GM19463 (cell line): Measurements from ENCODE around the gene WNT6.

Experiments
- ATAC-seq: cut with Tn5 transposase; IDR thresholded peaks from one replicate; pipeline ENCODE4 v1.9.1; 2021; ENCODE audit warnings: mild to moderate bottlenecking, moderate library complexity; ENCODE audit not compliant: unreplicated experiment

The WNT6 gene

GRCh38 chr2:218876562-218877219, 17.1 kb downstream of the WNT6 start:
- no peak for ATAC-seq

- no peak for ATAC-seq
Observed at GRCh38 chr2:218877331-218877730, 17.7 kb downstream of the WNT6 start.

- no peak for ATAC-seq
Observed at GRCh38 chr2:218877891-218878290, 18.3 kb downstream of the WNT6 start.

- no peak for ATAC-seq
Observed at GRCh38 chr2:218878486-218878885, 18.9 kb downstream of the WNT6 start.

GRCh38 chr2:218878926-218879761, 19.5 kb downstream of the WNT6 start:
- no peak for ATAC-seq

- no peak for ATAC-seq
Observed at GRCh38 chr2:218879776-218880101, 20.1 kb downstream of the WNT6 start.

- peak; percentile 67 for ATAC-seq
Observed at GRCh38 chr2:218880102-218880858, 20.7 kb downstream of the WNT6 start, which contains the start of gene WNT10A. Gene WNT10A (plus strand): TSS chr2:218880852. CDS start chr2:218880996, 144 bp downstream.

- no peak for ATAC-seq
Observed at GRCh38 chr2:218880859-218881594, 21.4 kb downstream of the WNT6 start.

- no peak for ATAC-seq
Observed at GRCh38 chr2:218881744-218882460, 22.3 kb downstream of the WNT6 start.

- ATAC-seq: no peak
Observed at GRCh38 chr2:218882461-218882816, 22.8 kb downstream of the WNT6 start.

GRCh38 chr2:218882866-218883366, 23.3 kb downstream of the WNT6 start:
- no peak for ATAC-seq

- no peak for ATAC-seq
Observed at GRCh38 chr2:218883491-218884490, 24.2 kb downstream of the WNT6 start.

- no peak for ATAC-seq
Observed at GRCh38 chr2:218884519-218884918, 24.9 kb downstream of the WNT6 start.

- peak; percentile 59 for ATAC-seq
Observed at GRCh38 chr2:218885981-218886947, 26.7 kb downstream of the WNT6 start.

- ATAC-seq: no peak
Observed at GRCh38 chr2:218887079-218887478, 27.5 kb downstream of the WNT6 start.

GRCh38 chr2:218888341-218888740, 28.7 kb downstream of the WNT6 start:
- ATAC-seq: no peak

- ATAC-seq: no peak
Observed at GRCh38 chr2:218889937-218890336, 30.3 kb downstream of the WNT6 start.

GRCh38 chr2:218890369-218890768, 30.8 kb downstream of the WNT6 start:
- ATAC-seq: no peak
